Measurements from ENCODE around the gene HIGD2A. TPM values are rescaled to one million over a fixed set of nuclear protein-coding genes. Genes with fewer than 3 reads are reported as not detected.

Gene HIGD2A
- total RNA-seq, 6 experiments from 2014 or later, result 90.4 to 109 (median 105) TPM

- Mint-ChIP-seq H3K4me1 (ENCODE audit: low read depth) (peaks cover 12% of the 10 kb centered on the region), H3K4me3 (no peak overlapping the region), H3K36me3 (ENCODE audit: low read depth) (peaks cover 64% of the 10 kb centered on the region), H3K27me3 (ENCODE audit: insufficient read depth) (no peaks in the 10 kb centered on the region; the same call in 1 of the 2 replicates), H3K9me3 (no peaks in the 10 kb centered on the region), H3K27ac (no peak overlapping the region; the same call in 1 of the 2 replicates)
- TF ChIP-seq CTCF (IDR thresholded peaks at IDR 0.05), result no peak
- no peak for DNase-seq
Observed at GRCh38 chr5:176350416-176350815, 38.1 kb upstream of the HIGD2A start.

GRCh38 chr5:176352116-176352878 is 36.3 kb upstream of the HIGD2A start:
- H3K9me3 Mint-ChIP-seq, result no peaks in the 10 kb centered on the region
- peaks cover 13% of the 10 kb centered on the region for H3K4me1 Mint-ChIP-seq (ENCODE audit: low read depth)
- no peak for TF ChIP-seq CTCF (IDR thresholded peaks at IDR 0.05)
- DNase-seq, result peak; percentile 19
- no peak overlapping the region for H3K4me3 Mint-ChIP-seq
- H3K27me3 Mint-ChIP-seq (ENCODE audit: insufficient read depth), result no peaks in the 10 kb centered on the region; the same call in 1 of the 2 replicates
- H3K36me3 Mint-ChIP-seq (ENCODE audit: low read depth), result peaks cover 55% of the 10 kb centered on the region
- peak overlapping the region; percentile 65 for H3K27ac Mint-ChIP-seq

GRCh38 chr5:176353533-176353932 is 35.0 kb upstream of the HIGD2A start:
- H3K9me3 Mint-ChIP-seq, result no peaks in the 10 kb centered on the region

GRCh38 chr5:176355400-176356178 is 33.0 kb upstream of the HIGD2A start:
- H3K9me3 Mint-ChIP-seq, result no peaks in the 10 kb centered on the region
- peak; percentile 24; the same call in 1 of the 2 replicates for TF ChIP-seq CTCF (IDR thresholded peaks at IDR 0.05)
- no peak for DNase-seq
- no peak overlapping the region for H3K27ac Mint-ChIP-seq
- no peaks in the 10 kb centered on the region for H3K27me3 Mint-ChIP-seq (ENCODE audit: insufficient read depth)
- peaks cover 30% of the 10 kb centered on the region for H3K4me1 Mint-ChIP-seq (ENCODE audit: low read depth)
- H3K4me3 Mint-ChIP-seq, result no peak overlapping the region
- H3K36me3 Mint-ChIP-seq (ENCODE audit: low read depth), result peaks cover 44% of the 10 kb centered on the region

More at GRCh38 chr5:176353533-176353932, 35.0 kb upstream of the HIGD2A start:
- peaks cover 21% of the 10 kb centered on the region for H3K4me1 Mint-ChIP-seq (ENCODE audit: low read depth)
- H3K4me3 Mint-ChIP-seq, result no peak overlapping the region
- H3K27me3 Mint-ChIP-seq (ENCODE audit: insufficient read depth), result no peaks in the 10 kb centered on the region
- no peak for TF ChIP-seq CTCF (IDR thresholded peaks at IDR 0.05)
- H3K36me3 Mint-ChIP-seq (ENCODE audit: low read depth), result peaks cover 56% of the 10 kb centered on the region
- H3K27ac Mint-ChIP-seq, result no peak overlapping the region
- no peak for DNase-seq

GRCh38 chr5:176356179-176356566 is 32.4 kb upstream of the HIGD2A start:
- Mint-ChIP-seq H3K27ac (no peak overlapping the region; the same call in 1 of the 2 replicates), H3K4me1 (ENCODE audit: low read depth) (peaks cover 30% of the 10 kb centered on the region), H3K9me3 (no peaks in the 10 kb centered on the region), H3K4me3 (no peak overlapping the region), H3K27me3 (ENCODE audit: insufficient read depth) (peaks cover 4% of the 10 kb centered on the region), H3K36me3 (ENCODE audit: low read depth) (peaks cover 41% of the 10 kb centered on the region)
- no peak for DNase-seq
- TF ChIP-seq CTCF (IDR thresholded peaks at IDR 0.05), result no peak
